Naive thymus-derived CD8-positive, alpha-beta T cell (primary cell): Measurements from ENCODE around the gene FAM98A. TPM values are rescaled to one million over a fixed set of nuclear protein-coding genes. Genes with fewer than 3 reads are reported as not detected.
A peak's percentile ranks its signal among the peaks of the same experiment; 100 is the strongest.

Experiments
- ATAC-seq, 2 donors: fragments of 150-1000 bp; cut with Tn5 transposase in 1 of 2; sonication (Bioruptor Pico), chemical (Tn5 transposase) in 1 of 2; 1 replicate in 1 of 2; 2 replicates in 1 of 2; pipeline ENCODE4 v1.10.0; 2021; ENCODE audit warnings: mild to moderate bottlenecking in 2 of 2, moderate library complexity in 2 of 2
- POLR2A ChIA-PET: fragments of 350-600 bp; sonication (Branson Sonifier 250); formaldehyde crosslinking; loops from one replicate; lab custom pipeline; 2021; ENCODE audit warnings: antibody characterized with exemption; lab: Charles Lee
- DNase-seq, 10 donors: peaks; one replicate each; pipeline versions ENCODE4 v3.0.0 to v3.0.0-alpha.2; 2020 to 2022
- H3K27ac Mint-ChIP-seq, 10 donors: one replicate each; pipeline ENCODE4 v1.8.0; 2020 to 2022; ENCODE audit warnings: mild to moderate bottlenecking in 10 of 10, mixed read lengths in 10 of 10, moderate library complexity in 4 of 10, inconsistent platforms in 1 of 10
- H3K27me3 Mint-ChIP-seq, 5 donors: one replicate each; pipeline ENCODE4 v1.8.0; 2021 to 2022; ENCODE audit warnings: mixed read lengths in 5 of 5
- H3K36me3 Mint-ChIP-seq, 3 donors: one replicate each; pipeline ENCODE4 v1.8.0; 2020 to 2022; ENCODE audit warnings: mixed read lengths in 3 of 3, mild to moderate bottlenecking in 2 of 3, inconsistent platforms in 1 of 3
- H3K4me1 Mint-ChIP-seq, 4 donors: one replicate each; pipeline ENCODE4 v1.8.0; 2021 to 2022; ENCODE audit warnings: mixed read lengths in 4 of 4
- H3K4me3 Mint-ChIP-seq, 10 donors: one replicate each; pipeline ENCODE4 v1.8.0; 2020 to 2022; ENCODE audit warnings: mild to moderate bottlenecking in 10 of 10, mixed read lengths in 10 of 10, moderate library complexity in 6 of 10, inconsistent platforms in 1 of 10
- H3K9me3 Mint-ChIP-seq, 9 donors: one replicate each; pipeline ENCODE4 v1.8.0; 2020 to 2022; ENCODE audit warnings: mixed read lengths in 9 of 9, mild to moderate bottlenecking in 3 of 9, inconsistent platforms in 1 of 9, moderate library complexity in 1 of 9
- polyA plus RNA-seq, 3 donors: library from polyadenylated mRNA; unstranded; fragments of 300-500 nt; fragmentation: Illumina TruSeq; gene quantifications; one replicate each; pipeline ENCODE4 v1.2.3, GENCODE V29; 2021
- total RNA-seq, 8 experiments: library from RNA in 2 of 8; stranded (reverse) in 2 of 8; gene quantifications; one replicate each; pipeline ENCODE4 v1.2.3 and lab custom pipeline; 2021 to 2026

Gene FAM98A
- total RNA-seq (10 to 100 TPM; 24.0 to 26.9 TPM), polyA plus RNA-seq (10 to 100 TPM in 2 of 3 donors, 1 to 10 TPM in 1; 9.5 to 14.9 (median 13.4) TPM), total RNA-seq (lab: John Stamatoyannopoulos, UW) (16.2 to 58.4 (median 27.8) reads per million in 6 experiments)

DNA sequence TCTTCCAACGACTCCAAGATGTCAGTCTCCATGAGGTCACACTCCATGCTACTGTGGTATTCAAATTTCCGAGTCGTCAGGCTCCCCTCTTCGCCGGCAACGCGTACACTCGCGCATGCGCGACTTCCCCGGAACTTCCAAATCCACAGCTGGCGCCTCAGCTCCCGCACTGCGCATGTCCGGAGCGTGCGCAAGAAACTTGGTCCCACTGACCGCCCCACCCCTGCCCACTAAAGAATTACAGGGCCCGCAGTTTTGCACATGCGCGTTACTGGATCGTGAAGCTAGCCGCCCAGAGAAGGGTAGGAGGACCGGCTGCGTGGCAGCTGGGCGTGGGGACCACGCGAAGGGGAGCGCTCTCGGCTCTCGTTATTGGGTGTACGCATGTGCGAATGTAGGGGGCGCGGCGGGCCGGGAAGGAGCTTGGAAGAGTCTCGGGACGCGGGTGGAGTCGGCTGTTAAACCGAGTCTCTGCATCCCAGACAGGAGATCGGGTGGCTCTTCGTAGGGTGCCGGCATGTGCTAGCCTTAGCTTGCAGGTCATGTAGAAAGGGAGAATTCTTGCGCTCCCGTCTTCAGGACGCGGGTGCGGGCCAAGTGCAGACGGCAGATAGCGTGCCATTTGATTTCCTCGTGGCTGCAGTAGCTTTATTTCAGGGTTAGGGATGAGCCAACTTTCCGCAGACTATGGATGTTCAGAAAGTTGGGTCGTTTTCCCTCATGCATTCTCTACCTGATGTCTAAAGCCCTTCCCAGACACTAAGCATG is at the start of gene FAM98A:
Gene FAM98A, minus strand, starts transcription at position 125 of the 768 bp plus-strand sequence. Its CDS starts 78 bp downstream, at position 47.
- Mint-ChIP-seq H3K27ac (peak within 1 kb of the TSS; percentile 93 to 98 (median 96)), H3K4me1 (peaks cover 19 to 39% (median 36%) of the 10 kb centered on the region in 4 donors), H3K4me3 (peak within 1 kb of the TSS; percentile 89 to 100 (median 98)), H3K36me3 (peaks cover 0 to 10% (median 4%) of the 10 kb centered on the region in 3 donors), H3K9me3 (no peaks in the 10 kb centered on the region), H3K27me3 (peaks cover 0 to 3% (median 0%) of the 10 kb centered on the region in 5 donors)
- DNase-seq (peak; percentile 96 to 100 (median 98)), ATAC-seq (peak; percentile 92 to 93)
- POLR2A ChIA-PET, result interaction anchor here (0.9 to 2.3 kb wide), 5 partner anchors 13 to 972 kb away, joined by 3 to 19 read pairs (median 4); partner anchors contain the start of genes RASGRP3 and TTC27

GRCh38 chr2:33645861-33646260 is 46.8 kb upstream of the FAM98A start:
- peaks cover 0 to 9% (median 7%) of the 10 kb centered on the region in 3 donors for H3K36me3 Mint-ChIP-seq
- H3K27ac Mint-ChIP-seq, result no peak overlapping the region
- ATAC-seq (no peak), DNase-seq (no peak)
- peaks cover 3 to 13% (median 9%) of the 10 kb centered on the region in 5 donors for H3K27me3 Mint-ChIP-seq
- H3K4me3 Mint-ChIP-seq, result no peak overlapping the region
- POLR2A ChIA-PET, result no interaction called here
- H3K4me1 Mint-ChIP-seq, result no peaks in the 10 kb centered on the region
- H3K9me3 Mint-ChIP-seq, result peaks cover 3 to 15% (median 10%) of the 10 kb centered on the region in 9 donors

DNA sequence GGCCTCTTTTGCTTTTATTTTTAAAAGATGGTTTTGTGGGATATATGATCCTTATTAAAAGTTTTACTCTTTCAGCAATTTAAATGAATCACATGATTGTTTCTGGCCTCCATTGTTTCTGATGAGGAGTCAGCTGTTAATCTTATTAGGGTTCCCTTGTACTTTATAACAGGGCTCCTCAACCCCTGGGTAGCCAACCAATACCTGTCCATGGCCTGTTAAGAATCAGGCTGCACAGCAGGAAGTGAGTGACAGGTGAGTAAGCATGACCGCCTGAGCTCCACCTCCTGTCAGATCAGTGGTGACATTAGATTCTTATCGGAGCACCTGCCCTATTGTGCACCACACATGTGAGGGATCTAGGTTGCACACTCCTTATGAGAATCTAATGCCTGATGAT is 45.1 kb upstream of the FAM98A start:
- H3K27ac Mint-ChIP-seq, result no peak overlapping the region
- peaks cover 0 to 9% (median 7%) of the 10 kb centered on the region in 3 donors for H3K36me3 Mint-ChIP-seq
- DNase-seq, result no peak
- no peak overlapping the region for H3K4me3 Mint-ChIP-seq
- H3K4me1 Mint-ChIP-seq, result no peaks in the 10 kb centered on the region
- no peak for ATAC-seq
- POLR2A ChIA-PET, result no interaction called here
- H3K27me3 Mint-ChIP-seq, result peaks cover 3 to 13% (median 9%) of the 10 kb centered on the region in 5 donors
- peaks cover 3 to 15% (median 11%) of the 10 kb centered on the region in 9 donors for H3K9me3 Mint-ChIP-seq

DNA sequence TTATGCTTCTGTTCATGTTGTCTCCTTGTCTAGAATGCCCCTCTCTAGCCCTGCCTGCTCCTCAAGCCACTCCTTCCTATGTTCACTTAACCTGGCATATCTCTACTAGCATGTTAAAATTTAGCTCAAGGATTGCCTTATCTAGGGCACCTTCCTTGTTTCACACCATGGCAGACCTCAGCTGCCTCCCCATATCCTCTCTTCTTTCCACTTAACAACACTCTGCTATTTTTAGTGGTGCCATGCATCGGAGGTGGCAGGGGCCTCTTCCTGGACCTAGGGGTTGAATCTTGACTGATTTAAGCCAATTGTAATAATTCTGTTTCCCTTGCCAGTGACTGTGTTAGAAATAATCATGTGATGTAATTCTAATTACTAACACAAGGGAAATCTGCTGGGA is 36.9 kb upstream of the FAM98A start:
- H3K27me3 Mint-ChIP-seq, result peaks cover 0 to 5% (median 0%) of the 10 kb centered on the region in 5 donors
- H3K4me3 Mint-ChIP-seq, result no peak overlapping the region
- H3K36me3 Mint-ChIP-seq, result no peaks in the 10 kb centered on the region
- ATAC-seq (no peak), DNase-seq (no peak)
- H3K4me1 Mint-ChIP-seq, result no peaks in the 10 kb centered on the region
- peaks cover 0 to 1% (median 0%) of the 10 kb centered on the region in 9 donors for H3K9me3 Mint-ChIP-seq
- POLR2A ChIA-PET, result no interaction called here
- no peak overlapping the region for H3K27ac Mint-ChIP-seq

GRCh38 chr2:33634261-33634910 is 35.3 kb upstream of the FAM98A start:
- Mint-ChIP-seq H3K4me1 (no peaks in the 10 kb centered on the region), H3K4me3 (no peak overlapping the region), H3K27me3 (peaks cover 0 to 5% (median 0%) of the 10 kb centered on the region in 5 donors), H3K36me3 (no peaks in the 10 kb centered on the region), H3K9me3 (no peaks in the 10 kb centered on the region), H3K27ac (no peak overlapping the region)
- no peak for ATAC-seq
- POLR2A ChIA-PET, result no interaction called here
- DNase-seq, result no peak

- no peak for DNase-seq
- H3K27me3 Mint-ChIP-seq, result peaks cover 0 to 5% (median 0%) of the 10 kb centered on the region in 5 donors
- no peaks in the 10 kb centered on the region for H3K36me3 Mint-ChIP-seq
- POLR2A ChIA-PET, result no interaction called here
- ATAC-seq, result no peak
- no peak overlapping the region for H3K27ac Mint-ChIP-seq
- H3K9me3 Mint-ChIP-seq, result no peaks in the 10 kb centered on the region
- no peak overlapping the region for H3K4me3 Mint-ChIP-seq
- H3K4me1 Mint-ChIP-seq, result no peaks in the 10 kb centered on the region
These were observed 34.2 kb upstream of the FAM98A start for GRCh38 chr2:33633315-33633714.

DNA sequence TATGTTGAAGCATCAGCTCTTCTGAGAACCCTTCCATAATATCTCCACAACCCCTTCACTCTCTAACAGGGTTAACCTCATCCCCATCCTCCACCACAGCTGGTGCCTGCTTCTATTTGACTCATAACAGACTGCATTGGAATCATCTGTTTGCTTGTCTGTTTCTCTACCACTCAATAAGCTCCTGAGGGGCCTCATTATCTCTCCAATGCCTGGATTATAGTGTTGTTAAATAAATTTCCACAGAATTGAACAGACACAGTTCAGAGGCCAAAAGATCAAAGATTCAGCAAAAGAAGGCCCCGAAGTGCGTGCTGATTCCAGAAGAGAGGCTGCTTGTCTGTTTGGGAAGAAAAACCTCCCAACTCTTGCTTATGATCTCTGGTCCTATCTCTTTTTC is 33.7 kb upstream of the FAM98A start:
- no peak overlapping the region for H3K4me3 Mint-ChIP-seq
- no peaks in the 10 kb centered on the region for H3K36me3 Mint-ChIP-seq
- H3K4me1 Mint-ChIP-seq, result no peaks in the 10 kb centered on the region
- H3K27ac Mint-ChIP-seq, result no peak overlapping the region
- ATAC-seq, result no peak
- no peak for DNase-seq
- H3K9me3 Mint-ChIP-seq, result no peaks in the 10 kb centered on the region
- peaks cover 0 to 5% (median 0%) of the 10 kb centered on the region in 5 donors for H3K27me3 Mint-ChIP-seq
- POLR2A ChIA-PET, result no interaction called here

DNA sequence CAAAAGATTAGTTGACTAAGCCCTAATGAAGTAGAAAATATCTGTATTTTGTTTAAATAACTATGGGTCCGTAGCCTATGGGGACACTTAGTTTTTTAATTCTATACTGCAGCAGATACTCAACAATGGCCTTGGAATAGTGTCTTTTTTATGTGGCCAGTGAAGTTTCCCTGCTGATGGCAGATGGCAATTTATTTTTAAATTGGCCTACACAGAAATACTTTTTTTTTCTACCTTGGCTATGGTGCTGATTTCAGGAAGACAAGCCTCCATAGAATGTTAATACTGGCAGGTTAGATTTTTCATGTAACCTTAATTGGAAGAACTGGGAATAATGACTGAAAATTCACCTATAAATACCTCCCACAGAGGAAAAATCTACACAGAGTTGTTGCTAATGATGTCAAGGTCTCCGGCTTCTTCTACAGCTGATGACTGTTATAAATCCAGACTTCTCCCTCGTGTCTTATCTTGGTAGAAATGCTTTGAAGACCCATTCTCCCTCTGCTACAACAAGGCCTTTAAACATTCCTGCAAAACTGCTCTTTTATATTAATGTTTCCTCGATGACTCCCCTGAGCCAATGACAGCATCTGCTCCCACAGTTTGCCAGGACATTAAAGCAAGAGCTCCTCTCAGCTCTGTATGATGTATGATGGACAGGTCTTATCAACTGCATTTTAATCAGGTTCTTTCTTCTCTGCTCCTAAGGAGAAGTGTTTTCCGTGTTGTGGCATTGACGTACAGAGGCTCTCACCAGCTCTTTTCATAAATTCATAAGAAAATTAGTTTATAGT is 29.1 kb upstream of the FAM98A start:
- Mint-ChIP-seq H3K36me3 (no peaks in the 10 kb centered on the region), H3K9me3 (no peaks in the 10 kb centered on the region), H3K4me1 (no peaks in the 10 kb centered on the region), H3K4me3 (no peak overlapping the region), H3K27me3 (peaks cover 0 to 5% (median 0%) of the 10 kb centered on the region in 5 donors), H3K27ac (no peak overlapping the region)
- no peak for ATAC-seq
- POLR2A ChIA-PET, result no interaction called here
- DNase-seq, result no peak

DNA sequence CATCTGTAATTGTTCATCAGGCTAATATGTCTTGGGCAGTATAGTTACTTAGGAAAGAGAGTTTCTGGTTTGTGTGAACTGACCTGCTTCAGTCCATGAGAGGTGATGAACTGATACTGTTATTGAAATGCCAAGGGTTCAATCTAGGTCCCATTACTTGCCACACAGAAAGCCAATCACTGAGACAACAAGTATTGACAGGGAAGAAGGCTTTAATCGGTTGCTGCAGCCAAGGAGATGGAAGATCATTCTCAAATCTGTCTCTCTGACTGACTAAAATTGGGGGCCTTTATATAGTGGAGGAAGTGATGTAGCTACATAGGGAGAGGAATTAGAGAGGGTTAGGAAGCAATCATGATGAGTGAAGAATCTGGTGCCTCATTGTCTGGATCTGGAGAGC is 19.9 kb upstream of the FAM98A start:
- POLR2A ChIA-PET, result no interaction called here
- peaks cover 6 to 36% (median 24%) of the 10 kb centered on the region in 3 donors for H3K36me3 Mint-ChIP-seq
- H3K27me3 Mint-ChIP-seq, result peaks cover 0 to 10% (median 3%) of the 10 kb centered on the region in 5 donors
- no peak for DNase-seq
- no peak overlapping the region for H3K4me3 Mint-ChIP-seq
- no peak for ATAC-seq
- H3K4me1 Mint-ChIP-seq, result no peaks in the 10 kb centered on the region
- H3K9me3 Mint-ChIP-seq, result peaks cover 8 to 57% (median 22%) of the 10 kb centered on the region in 9 donors
- no peak overlapping the region for H3K27ac Mint-ChIP-seq

DNA sequence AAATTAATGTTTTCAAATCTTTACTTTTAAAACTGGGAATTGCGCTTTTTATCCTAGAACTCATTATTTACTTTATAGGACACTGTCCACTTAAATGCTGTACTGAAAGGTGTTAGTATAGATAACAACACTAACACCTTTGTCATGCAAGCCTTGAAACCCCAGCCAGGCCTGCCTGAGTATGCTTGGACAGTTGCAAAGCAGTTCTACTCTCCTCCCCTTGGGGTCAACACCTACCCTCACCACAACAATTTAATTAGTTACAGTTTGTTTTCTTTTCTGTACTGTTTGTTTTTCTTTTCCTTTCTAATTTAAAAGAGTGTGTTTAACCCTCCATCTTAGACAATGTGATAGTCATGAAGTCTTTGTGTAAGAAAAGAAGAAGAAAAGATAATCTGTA is 18.9 kb upstream of the FAM98A start:
- Mint-ChIP-seq H3K4me3 (no peak overlapping the region), H3K27me3 (peaks cover 0 to 10% (median 3%) of the 10 kb centered on the region in 5 donors), H3K4me1 (no peaks in the 10 kb centered on the region), H3K9me3 (peaks cover 8 to 57% (median 22%) of the 10 kb centered on the region in 9 donors), H3K36me3 (peaks cover 6 to 36% (median 24%) of the 10 kb centered on the region in 3 donors), H3K27ac (no peak overlapping the region)
- DNase-seq, result no peak
- ATAC-seq, result no peak
- POLR2A ChIA-PET, result no interaction called here

DNA sequence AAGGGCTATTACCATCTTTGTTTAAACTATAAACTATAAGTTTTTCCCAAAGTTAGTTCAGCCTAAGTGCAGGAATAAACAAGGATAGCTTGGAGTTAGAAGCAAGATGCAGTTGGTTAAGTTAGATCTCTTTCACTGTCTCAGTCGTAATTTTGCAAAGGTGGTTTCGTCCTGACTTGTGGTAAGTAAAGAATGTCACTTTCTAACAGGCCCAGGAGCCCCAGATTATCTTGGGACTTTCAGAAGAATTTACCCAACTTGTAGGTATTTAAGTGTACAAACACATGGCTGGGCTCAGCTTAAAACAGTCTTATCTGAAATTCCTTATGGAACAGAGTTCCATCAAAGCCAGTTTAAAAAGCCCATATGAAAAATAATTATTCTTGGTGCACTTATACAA is 18.3 kb upstream of the FAM98A start:
- H3K36me3 Mint-ChIP-seq, result peaks cover 6 to 36% (median 24%) of the 10 kb centered on the region in 3 donors
- H3K9me3 Mint-ChIP-seq, result peaks cover 8 to 57% (median 22%) of the 10 kb centered on the region in 9 donors
- DNase-seq, result no peak
- H3K27me3 Mint-ChIP-seq, result peaks cover 0 to 10% (median 3%) of the 10 kb centered on the region in 5 donors
- H3K4me1 Mint-ChIP-seq, result no peaks in the 10 kb centered on the region
- H3K4me3 Mint-ChIP-seq, result no peak overlapping the region
- POLR2A ChIA-PET, result no interaction called here
- H3K27ac Mint-ChIP-seq, result no peak overlapping the region
- no peak for ATAC-seq

DNA sequence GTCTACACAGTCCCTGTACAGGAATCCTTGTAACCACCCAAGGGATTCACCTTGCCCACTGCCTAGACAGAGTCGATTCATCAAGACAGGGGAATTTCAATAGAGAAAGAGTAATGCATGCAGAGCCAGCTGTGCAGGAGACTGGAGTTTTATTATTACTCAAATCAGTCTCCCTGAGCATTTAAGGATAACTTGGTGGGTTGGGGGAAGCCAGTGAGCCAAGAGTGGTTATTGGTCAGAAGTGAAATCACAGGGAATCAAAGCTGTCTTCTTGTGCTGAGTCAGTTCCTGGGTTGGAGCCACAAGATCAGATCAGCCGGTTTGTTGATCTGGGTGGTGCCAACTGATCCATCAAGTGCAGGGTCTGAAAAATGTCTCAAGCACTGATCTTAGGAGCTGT is 17.8 kb upstream of the FAM98A start:
- peaks cover 6 to 36% (median 24%) of the 10 kb centered on the region in 3 donors for H3K36me3 Mint-ChIP-seq

More for the DNA sequence above, 17.8 kb upstream of the FAM98A start:
- Mint-ChIP-seq H3K27me3 (peaks cover 0 to 10% (median 3%) of the 10 kb centered on the region in 5 donors), H3K27ac (no peak overlapping the region), H3K9me3 (peaks cover 8 to 57% (median 22%) of the 10 kb centered on the region in 9 donors), H3K4me3 (no peak overlapping the region), H3K4me1 (no peaks in the 10 kb centered on the region)
- POLR2A ChIA-PET, result no interaction called here
- no peak for ATAC-seq
- DNase-seq, result no peak
